ENCODE data around the gene PLEKHB1.

DNA sequence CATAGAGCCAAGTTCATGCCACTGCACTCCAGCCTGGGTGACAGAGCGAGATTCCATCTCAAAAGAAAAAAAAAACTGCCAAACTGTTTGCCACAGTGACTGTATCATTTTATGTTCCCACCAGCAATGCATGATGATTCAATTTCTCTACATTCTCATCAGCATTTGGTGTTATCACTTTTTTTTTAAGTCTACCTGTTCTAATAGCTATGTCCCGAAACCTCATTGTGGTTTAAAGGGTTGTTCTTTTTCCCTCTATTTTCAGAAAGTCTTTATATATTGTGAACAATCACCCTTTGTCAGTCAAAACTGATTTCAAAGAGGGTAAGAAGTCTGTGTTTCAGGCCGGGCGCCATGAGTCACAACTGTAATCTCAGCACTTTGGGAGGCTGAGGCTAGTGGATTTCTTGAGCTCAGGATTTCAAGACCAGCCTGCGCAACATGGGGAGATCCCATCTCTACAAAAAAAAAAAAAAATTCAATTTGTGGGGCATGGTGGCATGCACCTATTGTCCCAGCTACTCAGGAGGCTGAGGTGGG, 33.7 kb upstream of the PLEKHB1 start:
- TF ChIP-seq, protein P1, sequence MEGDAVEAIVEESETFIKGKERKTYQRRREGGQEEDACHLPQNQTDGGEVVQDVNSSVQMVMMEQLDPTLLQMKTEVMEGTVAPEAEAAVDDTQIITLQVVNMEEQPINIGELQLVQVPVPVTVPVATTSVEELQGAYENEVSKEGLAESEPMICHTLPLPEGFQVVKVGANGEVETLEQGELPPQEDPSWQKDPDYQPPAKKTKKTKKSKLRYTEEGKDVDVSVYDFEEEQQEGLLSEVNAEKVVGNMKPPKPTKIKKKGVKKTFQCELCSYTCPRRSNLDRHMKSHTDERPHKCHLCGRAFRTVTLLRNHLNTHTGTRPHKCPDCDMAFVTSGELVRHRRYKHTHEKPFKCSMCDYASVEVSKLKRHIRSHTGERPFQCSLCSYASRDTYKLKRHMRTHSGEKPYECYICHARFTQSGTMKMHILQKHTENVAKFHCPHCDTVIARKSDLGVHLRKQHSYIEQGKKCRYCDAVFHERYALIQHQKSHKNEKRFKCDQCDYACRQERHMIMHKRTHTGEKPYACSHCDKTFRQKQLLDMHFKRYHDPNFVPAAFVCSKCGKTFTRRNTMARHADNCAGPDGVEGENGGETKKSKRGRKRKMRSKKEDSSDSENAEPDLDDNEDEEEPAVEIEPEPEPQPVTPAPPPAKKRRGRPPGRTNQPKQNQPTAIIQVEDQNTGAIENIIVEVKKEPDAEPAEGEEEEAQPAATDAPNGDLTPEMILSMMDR (IDR thresholded peaks at IDR 0.05; ENCODE audit: low read length) = no peak
- no peak for TF ChIP-seq EZH2 (IDR thresholded peaks at IDR 0.05; ENCODE audit: borderline replicate concordance, low read length)
